ENCODE measurements around the gene TXNDC16. TPM values are rescaled to one million over a fixed set of nuclear protein-coding genes. Genes with fewer than 3 reads are reported as not detected.
A peak's percentile ranks its signal among the peaks of the same experiment; 100 is the strongest.

Gene TXNDC16
- total RNA-seq, 1 donor from 2014 or later, result 4.8 TPM

- H3K4me1 Mint-ChIP-seq (ENCODE audit: low read depth), result peaks cover 23% of the 10 kb centered on the region
- peaks cover 1% of the 10 kb centered on the region for H3K27me3 Mint-ChIP-seq (ENCODE audit: insufficient read depth)
- intact Hi-C loops (cut with micrococcal nuclease), result no loop called here
- H3K27ac Mint-ChIP-seq, result no peak overlapping the region
- no peak for DNase-seq (ENCODE audit: low spot score)
- peaks cover 18% of the 10 kb centered on the region for H3K36me3 Mint-ChIP-seq (ENCODE audit: low read depth)
- no peak overlapping the region for H3K4me3 Mint-ChIP-seq
- H3K9me3 Mint-ChIP-seq, result no peaks in the 10 kb centered on the region
These were observed 122.9 kb downstream of the TXNDC16 start for GRCh38 chr14:52429451-52429850.

GRCh38 chr14:52427460-52427859 is 124.8 kb downstream of the TXNDC16 start:
- H3K9me3 Mint-ChIP-seq, result no peaks in the 10 kb centered on the region
- H3K27me3 Mint-ChIP-seq (ENCODE audit: insufficient read depth), result peaks cover 1% of the 10 kb centered on the region
- H3K4me1 Mint-ChIP-seq (ENCODE audit: low read depth), result peaks cover 23% of the 10 kb centered on the region
- no peak for DNase-seq (ENCODE audit: low spot score)
- peaks cover 18% of the 10 kb centered on the region for H3K36me3 Mint-ChIP-seq (ENCODE audit: low read depth)
- H3K27ac Mint-ChIP-seq, result no peak overlapping the region
- intact Hi-C loops (cut with micrococcal nuclease), result no loop called here
- no peak overlapping the region for H3K4me3 Mint-ChIP-seq

- Mint-ChIP-seq H3K27me3 (ENCODE audit: insufficient read depth) (peaks cover 1% of the 10 kb centered on the region), H3K36me3 (ENCODE audit: low read depth) (peaks cover 14% of the 10 kb centered on the region), H3K9me3 (no peaks in the 10 kb centered on the region), H3K4me1 (ENCODE audit: low read depth) (peaks cover 26% of the 10 kb centered on the region), H3K27ac (no peak overlapping the region), H3K4me3 (no peak overlapping the region)
- intact Hi-C loops (cut with micrococcal nuclease), result no loop called here
- DNase-seq (ENCODE audit: low spot score), result no peak
These were observed 129.5 kb downstream of the TXNDC16 start for GRCh38 chr14:52422650-52423356.

- Mint-ChIP-seq H3K4me3 (no peak overlapping the region), H3K27me3 (ENCODE audit: insufficient read depth) (no peaks in the 10 kb centered on the region), H3K4me1 (ENCODE audit: low read depth) (peaks cover 58% of the 10 kb centered on the region), H3K27ac (no peak overlapping the region), H3K9me3 (no peaks in the 10 kb centered on the region), H3K36me3 (ENCODE audit: low read depth) (peaks cover 7% of the 10 kb centered on the region)
- intact Hi-C loops (cut with micrococcal nuclease), result loop anchor here (10.0 kb wide), 2 partner anchors 778 to 1172 kb away; partner anchors contain the start of gene TMX1
- DNase-seq (ENCODE audit: low spot score), result no peak
These were observed 135.2 kb downstream of the TXNDC16 start for GRCh38 chr14:52417139-52417538.

GRCh38 chr14:52413729-52414408 is 138.4 kb downstream of the TXNDC16 start:
- Mint-ChIP-seq H3K27ac (peak overlapping the region; percentile 95), H3K9me3 (no peaks in the 10 kb centered on the region), H3K36me3 (ENCODE audit: low read depth) (no peaks in the 10 kb centered on the region), H3K27me3 (ENCODE audit: insufficient read depth) (no peaks in the 10 kb centered on the region), H3K4me3 (peak overlapping the region; percentile 62), H3K4me1 (ENCODE audit: low read depth) (peaks cover 58% of the 10 kb centered on the region)
- DNase-seq (ENCODE audit: low spot score), result no peak
- intact Hi-C loops (cut with micrococcal nuclease), result loop anchor here (1.0 to 10.0 kb wide), 8 partner anchors 11 to 1169 kb away; partner anchors contain the start of genes GNG2 and TMX1

- no peak overlapping the region for H3K4me3 Mint-ChIP-seq
- H3K36me3 Mint-ChIP-seq (ENCODE audit: low read depth), result no peaks in the 10 kb centered on the region
- intact Hi-C loops (cut with micrococcal nuclease), result loop anchor here (5.0 to 10.0 kb wide), 3 partner anchors 550 to 1168 kb away; partner anchors contain the start of genes GNG2 and TMX1
- peaks cover 57% of the 10 kb centered on the region for H3K4me1 Mint-ChIP-seq (ENCODE audit: low read depth)
- DNase-seq (ENCODE audit: low spot score), result no peak
- no peaks in the 10 kb centered on the region for H3K27me3 Mint-ChIP-seq (ENCODE audit: insufficient read depth)
- H3K9me3 Mint-ChIP-seq, result no peaks in the 10 kb centered on the region
- peak overlapping the region; percentile 59 for H3K27ac Mint-ChIP-seq
These were observed 139.9 kb downstream of the TXNDC16 start for GRCh38 chr14:52412426-52412825.

GRCh38 chr14:52405314-52405713 is 147.0 kb downstream of the TXNDC16 start:
- no peak for DNase-seq (ENCODE audit: low spot score)
- Mint-ChIP-seq H3K27me3 (ENCODE audit: insufficient read depth) (no peaks in the 10 kb centered on the region), H3K4me1 (ENCODE audit: low read depth) (peaks cover 78% of the 10 kb centered on the region), H3K36me3 (ENCODE audit: low read depth) (peaks cover 11% of the 10 kb centered on the region), H3K9me3 (peaks cover 12% of the 10 kb centered on the region), H3K4me3 (no peak overlapping the region), H3K27ac (no peak overlapping the region)
- intact Hi-C loops (cut with micrococcal nuclease), result loop anchor here (10.0 kb wide), 1 partner anchor 561 kb away; no protein-coding TSS in a partner anchor

- intact Hi-C loops (cut with micrococcal nuclease), result loop anchor here (1.0 to 10.0 kb wide), 6 partner anchors 11 to 558 kb away; partner anchors contain the start of genes GPR137C and TXNDC16
- no peak overlapping the region for H3K4me3 Mint-ChIP-seq
- H3K4me1 Mint-ChIP-seq (ENCODE audit: low read depth), result peaks cover 73% of the 10 kb centered on the region
- no peak for DNase-seq (ENCODE audit: low spot score)
- peaks cover 11% of the 10 kb centered on the region for H3K36me3 Mint-ChIP-seq (ENCODE audit: low read depth)
- peaks cover 16% of the 10 kb centered on the region for H3K9me3 Mint-ChIP-seq
- H3K27ac Mint-ChIP-seq, result peak overlapping the region; percentile 54
- no peaks in the 10 kb centered on the region for H3K27me3 Mint-ChIP-seq (ENCODE audit: insufficient read depth)
These were observed 149.3 kb downstream of the TXNDC16 start for GRCh38 chr14:52402812-52403526.

GRCh38 chr14:52400846-52401245 is 151.5 kb downstream of the TXNDC16 start:
- peaks cover 81% of the 10 kb centered on the region for H3K4me1 Mint-ChIP-seq (ENCODE audit: low read depth)
- H3K4me3 Mint-ChIP-seq, result peak overlapping the region; percentile 56
- peak; percentile 6 for DNase-seq (ENCODE audit: low spot score)
- peaks cover 18% of the 10 kb centered on the region for H3K36me3 Mint-ChIP-seq (ENCODE audit: low read depth)
- H3K9me3 Mint-ChIP-seq, result peaks cover 28% of the 10 kb centered on the region
- no peaks in the 10 kb centered on the region for H3K27me3 Mint-ChIP-seq (ENCODE audit: insufficient read depth)
- intact Hi-C loops (cut with micrococcal nuclease), result loop anchor here (5.0 to 10.0 kb wide), 2 partner anchors 151 to 556 kb away; partner anchors contain the start of genes GPR137C and TXNDC16
- H3K27ac Mint-ChIP-seq, result peak overlapping the region; percentile 18

GRCh38 chr14:52399921-52400595 is 152.2 kb downstream of the TXNDC16 start:
- Mint-ChIP-seq H3K27me3 (ENCODE audit: insufficient read depth) (no peaks in the 10 kb centered on the region), H3K27ac (peak overlapping the region; percentile 18), H3K36me3 (ENCODE audit: low read depth) (peaks cover 19% of the 10 kb centered on the region), H3K4me3 (peak overlapping the region; percentile 56), H3K4me1 (ENCODE audit: low read depth) (peaks cover 80% of the 10 kb centered on the region), H3K9me3 (peaks cover 29% of the 10 kb centered on the region)
- intact Hi-C loops (cut with micrococcal nuclease), result loop anchor here (5.0 to 10.0 kb wide), 2 partner anchors 152 to 555 kb away; partner anchors contain the start of genes GPR137C and TXNDC16
- DNase-seq (ENCODE audit: low spot score), result no peak

GRCh38 chr14:52399104-52399503 is 153.2 kb downstream of the TXNDC16 start:
- no peak for DNase-seq (ENCODE audit: low spot score)
- Mint-ChIP-seq H3K27ac (no peak overlapping the region), H3K27me3 (ENCODE audit: insufficient read depth) (no peaks in the 10 kb centered on the region), H3K9me3 (peaks cover 22% of the 10 kb centered on the region), H3K36me3 (ENCODE audit: low read depth) (peaks cover 18% of the 10 kb centered on the region), H3K4me1 (ENCODE audit: low read depth) (peaks cover 77% of the 10 kb centered on the region), H3K4me3 (no peak overlapping the region)
- intact Hi-C loops (cut with micrococcal nuclease), result no loop called here

- H3K4me3 Mint-ChIP-seq, result no peak overlapping the region
- no peak for DNase-seq (ENCODE audit: low spot score)
- intact Hi-C loops (cut with micrococcal nuclease), result no loop called here
- peaks cover 72% of the 10 kb centered on the region for H3K4me1 Mint-ChIP-seq (ENCODE audit: low read depth)
- H3K36me3 Mint-ChIP-seq (ENCODE audit: low read depth), result peaks cover 18% of the 10 kb centered on the region
- no peak overlapping the region for H3K27ac Mint-ChIP-seq
- no peaks in the 10 kb centered on the region for H3K27me3 Mint-ChIP-seq (ENCODE audit: insufficient read depth)
- H3K9me3 Mint-ChIP-seq, result peaks cover 23% of the 10 kb centered on the region
These were observed 154.5 kb downstream of the TXNDC16 start for GRCh38 chr14:52397844-52398243.
